ENCODE results near the gene TSEN54.

The TSEN54 gene

GRCh38 chr17:75542728-75543336 is 26.5 kb downstream of the TSEN54 start:
- no peak for DNase-seq (ENCODE audit: low read depth)

GRCh38 chr17:75544250-75544649 is 27.9 kb downstream of the TSEN54 start:
- DNase-seq (ENCODE audit: low read depth): no peak

GRCh38 chr17:75546181-75546580 is 29.9 kb downstream of the TSEN54 start:
- no peak for DNase-seq (ENCODE audit: low read depth)

GRCh38 chr17:75547091-75547490 is 30.8 kb downstream of the TSEN54 start:
- DNase-seq (ENCODE audit: low read depth): no peak

- no peak for DNase-seq (ENCODE audit: low read depth)
Observed at GRCh38 chr17:75548813-75549212, 32.5 kb downstream of the TSEN54 start.

- DNase-seq (ENCODE audit: low read depth): no peak
Observed at GRCh38 chr17:75549246-75550138, 33.2 kb downstream of the TSEN54 start.

GRCh38 chr17:75550139-75550465 is 33.8 kb downstream of the TSEN54 start:
- no peak for DNase-seq (ENCODE audit: low read depth)

- DNase-seq (ENCODE audit: low read depth): no peak
Observed at GRCh38 chr17:75551266-75551665, 34.9 kb downstream of the TSEN54 start.

GRCh38 chr17:75552425-75553294 is 36.3 kb downstream of the TSEN54 start:
- DNase-seq (ENCODE audit: low read depth): no peak

- DNase-seq (ENCODE audit: low read depth): no peak
Observed at GRCh38 chr17:75553295-75554110, 37.2 kb downstream of the TSEN54 start.

GRCh38 chr17:75555679-75556153 is 39.4 kb downstream of the TSEN54 start:
- no peak for DNase-seq (ENCODE audit: low read depth)

- no peak for DNase-seq (ENCODE audit: low read depth)
Observed at GRCh38 chr17:75557075-75557851, 40.9 kb downstream of the TSEN54 start.

GRCh38 chr17:75557852-75558665 is 41.7 kb downstream of the TSEN54 start:
- no peak for DNase-seq (ENCODE audit: low read depth)

GRCh38 chr17:75558666-75559530 is 42.6 kb downstream of the TSEN54 start:
- no peak for DNase-seq (ENCODE audit: low read depth)

- DNase-seq (ENCODE audit: low read depth): no peak
Observed at GRCh38 chr17:75559958-75560533, 43.7 kb downstream of the TSEN54 start.

- DNase-seq (ENCODE audit: low read depth): no peak
Observed at GRCh38 chr17:75561927-75562603, 45.7 kb downstream of the TSEN54 start.

- no peak for DNase-seq (ENCODE audit: low read depth)
Observed at GRCh38 chr17:75563063-75563758, 46.9 kb downstream of the TSEN54 start.

Measured in T-helper 22 cell (primary cell).